DOHH2 (cell line): ENCODE measurements around the gene DLGAP1.

ENCODE experiments used
- H3F3A ChIP-seq: fragments of 200-600 bp; sonication (generic), shearing (Covaris generic); 2 replicates; pipeline ENCODE4 v1.6.0; 2016; ENCODE audit warnings: antibody characterized with exemption, mild to moderate bottlenecking; ENCODE audit not compliant: control insufficient read depth, insufficient read depth
- H3K27ac ChIP-seq: fragments of 200-600 bp; sonication (generic); 2 replicates; pipeline ENCODE4 v1.5.1; 2014; ENCODE audit warnings: low read depth, mild to moderate bottlenecking, low read length, moderate library complexity
- H3K27me3 ChIP-seq: fragments of 200-600 bp; sonication (generic); 2 replicates; pipeline ENCODE4 v1.6.1; 2014; ENCODE audit warnings: mild to moderate bottlenecking, low read length, mixed read lengths; ENCODE audit not compliant: control insufficient read depth
- H3K36me3 ChIP-seq: fragments of 200-600 bp; sonication (generic); 2 replicates; pipeline ENCODE4 v1.6.1; 2014; ENCODE audit warnings: mild to moderate bottlenecking, low read length, moderate library complexity, mixed read lengths; ENCODE audit not compliant: control insufficient read depth
- H3K4me1 ChIP-seq: fragments of 200-600 bp; sonication (generic); 2 replicates; pipeline ENCODE4 v1.6.1; 2014; ENCODE audit warnings: mild to moderate bottlenecking, low read length, mixed read lengths; ENCODE audit not compliant: control insufficient read depth
- H3K4me2 ChIP-seq: fragments of 200-600 bp; sonication (generic); 2 replicates; pipeline ENCODE4 v1.6.0; 2014; ENCODE audit warnings: mild to moderate bottlenecking, low read length, moderate library complexity
- H3K4me3 ChIP-seq: fragments of 200-600 bp; sonication (generic); 2 replicates; pipeline ENCODE4 v1.5.1; 2014; ENCODE audit warnings: mild to moderate bottlenecking, low read length, mixed read lengths
- H3K79me2 ChIP-seq: fragments of 200-600 bp; sonication (generic); 2 replicates; pipeline ENCODE4 v1.6.1; 2014; ENCODE audit warnings: mild to moderate bottlenecking, low read length, mixed read lengths; ENCODE audit not compliant: control insufficient read depth
- H3K9me2 ChIP-seq: fragments of 200-600 bp; sonication (generic); replicated peaks from 2 replicates; pipeline ENCODE4 v1.6.1; 2014; ENCODE audit warnings: mild to moderate bottlenecking, low read length, mixed read lengths; ENCODE audit not compliant: control insufficient read depth
- H3K9me3 ChIP-seq: fragments of 200-600 bp; sonication (generic); 2 replicates; pipeline ENCODE4 v1.6.1; 2014; ENCODE audit warnings: antibody characterized with exemption, low read length, mixed read lengths; ENCODE audit not compliant: control insufficient read depth, insufficient read depth
- H4K20me1 ChIP-seq: fragments of 200-600 bp; sonication (generic); 2 replicates; pipeline ENCODE4 v1.6.0; 2014; ENCODE audit warnings: low read depth, mild to moderate bottlenecking, antibody characterized with exemption, low read length, moderate library complexity; ENCODE audit not compliant: control insufficient read depth, insufficient read depth
- EZH2phosphoT487 ChIP-seq: fragments of 200-600 bp; sonication (generic); IDR thresholded peaks from 2 replicates; pipeline ENCODE4 v1.6.1; 2017; ENCODE audit warnings: borderline replicate concordance, mild to moderate bottlenecking, antibody characterized with exemption, low read length, moderate library complexity, mixed read lengths
- TF ChIP-seq, protein P1 (sequence below): fragments of 200-600 bp; sonication (generic); IDR thresholded peaks from one replicate; pipeline ENCODE4 v1.5.1; 2014; ENCODE audit warnings: antibody characterized with exemption, mild to moderate bottlenecking, low read depth, low read length; ENCODE audit not compliant: poor library complexity, severe bottlenecking

The DLGAP1 gene

DNA sequence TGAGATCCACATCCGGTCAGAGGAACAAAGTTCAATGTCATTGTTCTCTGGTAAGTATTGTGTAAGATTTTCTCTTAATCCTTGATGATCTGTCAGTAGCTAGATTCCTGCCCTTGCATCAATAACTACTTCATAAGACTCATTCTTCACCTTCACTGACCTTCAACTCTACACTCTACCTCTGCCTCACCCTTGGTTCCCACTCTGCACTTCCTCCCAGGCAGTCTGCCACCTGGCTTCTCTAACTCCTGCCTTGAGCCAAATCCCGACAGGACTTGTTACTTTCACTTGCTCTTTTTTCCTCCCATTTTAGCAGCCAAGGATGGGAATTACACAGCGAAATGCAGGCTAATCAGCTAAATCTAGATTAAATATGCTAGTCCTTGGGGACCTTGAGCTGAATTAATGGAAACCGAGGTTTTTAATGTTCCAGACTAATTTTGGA, 190.7 kb downstream of the DLGAP1 start:
- Histone ChIP-seq H3K9me2 (no peaks in the 10 kb centered on the region), H3K4me3 (no peak overlapping the region), H3K9me3 (no peaks in the 10 kb centered on the region), H3F3A (no peaks in the 10 kb centered on the region), H3K79me2 (no peaks in the 10 kb centered on the region), H3K27ac (no peak overlapping the region), H3K4me2 (no peak overlapping the region), H3K4me1 (no peaks in the 10 kb centered on the region), H4K20me1 (no peaks in the 10 kb centered on the region), H3K36me3 (no peaks in the 10 kb centered on the region), H3K27me3 (no peaks in the 10 kb centered on the region)
- no peak for TF ChIP-seq EZH2phosphoT487
- TF ChIP-seq, protein P1, sequence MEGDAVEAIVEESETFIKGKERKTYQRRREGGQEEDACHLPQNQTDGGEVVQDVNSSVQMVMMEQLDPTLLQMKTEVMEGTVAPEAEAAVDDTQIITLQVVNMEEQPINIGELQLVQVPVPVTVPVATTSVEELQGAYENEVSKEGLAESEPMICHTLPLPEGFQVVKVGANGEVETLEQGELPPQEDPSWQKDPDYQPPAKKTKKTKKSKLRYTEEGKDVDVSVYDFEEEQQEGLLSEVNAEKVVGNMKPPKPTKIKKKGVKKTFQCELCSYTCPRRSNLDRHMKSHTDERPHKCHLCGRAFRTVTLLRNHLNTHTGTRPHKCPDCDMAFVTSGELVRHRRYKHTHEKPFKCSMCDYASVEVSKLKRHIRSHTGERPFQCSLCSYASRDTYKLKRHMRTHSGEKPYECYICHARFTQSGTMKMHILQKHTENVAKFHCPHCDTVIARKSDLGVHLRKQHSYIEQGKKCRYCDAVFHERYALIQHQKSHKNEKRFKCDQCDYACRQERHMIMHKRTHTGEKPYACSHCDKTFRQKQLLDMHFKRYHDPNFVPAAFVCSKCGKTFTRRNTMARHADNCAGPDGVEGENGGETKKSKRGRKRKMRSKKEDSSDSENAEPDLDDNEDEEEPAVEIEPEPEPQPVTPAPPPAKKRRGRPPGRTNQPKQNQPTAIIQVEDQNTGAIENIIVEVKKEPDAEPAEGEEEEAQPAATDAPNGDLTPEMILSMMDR: no peak

DNA sequence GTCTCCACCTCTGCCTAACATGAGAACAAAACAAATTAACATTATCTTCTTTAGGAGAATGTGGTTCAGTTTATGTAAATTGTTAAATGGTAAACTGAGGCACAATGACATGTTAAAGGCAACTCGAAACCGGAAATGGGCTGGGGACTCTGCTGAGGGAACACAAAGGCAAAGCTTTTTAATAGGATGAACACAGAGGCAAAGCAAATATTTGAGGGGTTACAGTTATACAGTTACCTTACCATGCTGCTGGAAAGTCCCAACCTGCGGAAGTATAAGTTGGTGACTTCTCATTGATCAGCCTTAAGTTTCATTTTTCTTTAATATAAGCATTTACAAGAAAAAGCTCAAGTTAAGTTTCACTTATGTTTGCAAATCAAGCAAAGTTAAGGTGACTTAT, 195.0 kb downstream of the DLGAP1 start:
- no peaks in the 10 kb centered on the region for H3K9me3 ChIP-seq
- no peaks in the 10 kb centered on the region for H3K36me3 ChIP-seq
- no peak overlapping the region for H3K27ac ChIP-seq
- TF ChIP-seq EZH2phosphoT487: no peak
- TF ChIP-seq, protein P1: no peak
- H3K27me3 ChIP-seq: no peaks in the 10 kb centered on the region
- no peaks in the 10 kb centered on the region for H4K20me1 ChIP-seq
- no peaks in the 10 kb centered on the region for H3K4me1 ChIP-seq
- no peak overlapping the region for H3K4me3 ChIP-seq
- H3K9me2 ChIP-seq: no peaks in the 10 kb centered on the region
- H3K79me2 ChIP-seq: no peaks in the 10 kb centered on the region
- no peak overlapping the region for H3K4me2 ChIP-seq
- H3F3A ChIP-seq: no peaks in the 10 kb centered on the region

DNA sequence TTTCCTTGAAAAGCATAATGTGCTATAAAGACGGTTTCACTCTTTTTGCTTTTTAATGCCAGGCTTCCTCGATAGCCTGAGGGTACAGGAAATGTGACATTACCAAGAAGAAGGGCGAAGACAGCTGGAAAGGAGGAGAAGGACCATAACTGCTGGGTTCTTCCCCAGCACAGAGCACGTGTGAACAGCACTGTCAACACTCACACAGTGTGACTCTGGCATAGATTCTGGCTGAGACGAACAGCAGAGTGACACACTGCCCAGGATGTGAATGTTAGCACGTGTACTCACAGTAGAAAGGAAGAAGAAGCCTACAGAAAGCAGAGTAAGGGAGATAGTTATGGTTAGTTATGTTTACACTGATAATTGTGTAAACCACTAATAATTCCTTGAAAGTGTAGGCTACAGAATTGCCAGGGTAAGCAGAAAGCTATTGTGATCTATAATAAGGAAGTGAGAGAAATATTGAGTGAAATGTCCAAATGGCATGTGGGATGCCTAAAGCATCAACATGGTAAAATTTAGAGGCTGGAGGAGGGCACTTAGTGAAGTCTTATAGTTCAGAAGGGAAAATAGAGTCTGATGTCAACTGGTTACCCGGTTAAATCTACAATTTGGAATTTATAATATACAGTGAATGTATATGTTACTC, 198.2 kb downstream of the DLGAP1 start:
- no peaks in the 10 kb centered on the region for H3F3A ChIP-seq
- no peak for TF ChIP-seq EZH2phosphoT487
- TF ChIP-seq, protein P1: no peak

More for the DNA sequence above, 198.2 kb downstream of the DLGAP1 start:
- no peaks in the 10 kb centered on the region for H3K27me3 ChIP-seq
- no peaks in the 10 kb centered on the region for H3K36me3 ChIP-seq
- H3K27ac ChIP-seq: no peak overlapping the region
- H3K9me2 ChIP-seq: no peaks in the 10 kb centered on the region
- no peak overlapping the region for H3K4me2 ChIP-seq
- H3K9me3 ChIP-seq: no peaks in the 10 kb centered on the region
- no peaks in the 10 kb centered on the region for H3K4me1 ChIP-seq
- H4K20me1 ChIP-seq: no peaks in the 10 kb centered on the region
- H3K4me3 ChIP-seq: no peak overlapping the region
- no peaks in the 10 kb centered on the region for H3K79me2 ChIP-seq
